Testis (tissue), 5 donors: ENCODE measurements around the gene KLHL26. TPM values are rescaled to one million over a fixed set of nuclear protein-coding genes. Genes with fewer than 3 reads are reported as not detected.
A peak's percentile ranks its signal among the peaks of the same experiment; 100 is the strongest.

Source experiments
- DNase-seq: peaks from one replicate; pipeline ENCODE4 v3.0.0-alpha.2; 2019
- H3K27ac ChIP-seq, 2 donors: fragments of 200-600 bp; sonication (generic); one replicate each; pipeline ENCODE4 v1.5.1; 2019
- H3K27me3 ChIP-seq: fragments of 200-600 bp; sonication (generic); one replicate; pipeline ENCODE4 v1.5.1; 2019
- H3K36me3 ChIP-seq: fragments of 200-600 bp; sonication (generic); one replicate; pipeline ENCODE4 v1.5.1; 2017; ENCODE audit warnings: low read depth; ENCODE audit errors: missing control alignments
- H3K4me1 ChIP-seq: fragments of 200-600 bp; sonication (generic); one replicate; pipeline ENCODE4 v1.5.1; 2019
- H3K4me3 ChIP-seq, 2 donors: fragments of 200-600 bp; sonication (generic); one replicate each; pipeline ENCODE4 v1.5.1; 2017 to 2019
- H3K9me3 ChIP-seq: fragments of 200-600 bp; sonication (generic); one replicate; pipeline ENCODE4 v1.5.1; 2017
- POLR2A ChIP-seq: fragments of 450-650 bp; IDR thresholded peaks from one replicate; pipeline ENCODE4 v1.6.1; 2017; ENCODE audit warnings: antibody characterized with exemption, mild to moderate bottlenecking, moderate library complexity
- WGBS, 2 donors: methylation state at CpG; one replicate each; pipeline ENCODE4 v1.1.5; 2018; 5-methylcytosine and 5-hydroxymethylcytosine counted together
- intact Hi-C: fragments of 100-400 bp; cut with DNase I; formaldehyde crosslinking; loops from one replicate; pipeline ENCODE4 v1.15.1; 2023; ENCODE audit warnings: low total_unique reads
- long read RNA-seq, 2 donors: transcript quantifications; one replicate each; lab custom pipeline, GENCODE V29; 2026
- polyA plus RNA-seq: library from polyadenylated mRNA; stranded (reverse); fragments of 350-450 nt; fragmentation: Illumina TruSeq; extraction: RNeasy Lipid Tissue Mini Kit (QIAGEN cat#74804); gene quantifications from one replicate; pipeline ENCODE4 v1.2.3, GENCODE V29; 2014; ENCODE audit warnings: low read depth, low replicate concordance; ENCODE audit not compliant: insufficient read depth
- total RNA-seq, 2 donors: library from RNA; depleted of rRNA; stranded (reverse); fragments of >200 nt; gene quantifications; one replicate each; pipeline ENCODE4 v1.2.3, GENCODE V29; 2016
- TF ChIP-seq, protein P1 (sequence below), 3 experiments: fragments of 450-650 bp in 2 of 3; fragments of 200-600 bp in 1 of 3; sonication (generic) in 1 of 3; IDR thresholded peaks; one replicate each; pipeline ENCODE4 v1.5.1; 2016 to 2019; ENCODE audit warnings: antibody characterized with exemption in 3 of 3, mild to moderate bottlenecking in 2 of 3, moderate library complexity in 1 of 3

KLHL26 gene, protein sequence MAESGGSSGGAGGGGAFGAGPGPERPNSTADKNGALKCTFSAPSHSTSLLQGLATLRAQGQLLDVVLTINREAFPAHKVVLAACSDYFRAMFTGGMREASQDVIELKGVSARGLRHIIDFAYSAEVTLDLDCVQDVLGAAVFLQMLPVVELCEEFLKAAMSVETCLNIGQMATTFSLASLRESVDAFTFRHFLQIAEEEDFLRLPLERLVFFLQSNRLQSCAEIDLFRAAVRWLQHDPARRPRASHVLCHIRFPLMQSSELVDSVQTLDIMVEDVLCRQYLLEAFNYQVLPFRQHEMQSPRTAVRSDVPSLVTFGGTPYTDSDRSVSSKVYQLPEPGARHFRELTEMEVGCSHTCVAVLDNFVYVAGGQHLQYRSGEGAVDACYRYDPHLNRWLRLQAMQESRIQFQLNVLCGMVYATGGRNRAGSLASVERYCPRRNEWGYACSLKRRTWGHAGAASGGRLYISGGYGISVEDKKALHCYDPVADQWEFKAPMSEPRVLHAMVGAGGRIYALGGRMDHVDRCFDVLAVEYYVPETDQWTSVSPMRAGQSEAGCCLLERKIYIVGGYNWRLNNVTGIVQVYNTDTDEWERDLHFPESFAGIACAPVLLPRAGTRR
- total RNA-seq (10 to 100 TPM; 16.5 to 32.3 TPM), polyA plus RNA-seq (10.6 TPM)
- long read RNA-seq, donor 1, full-length matches to known transcripts = 5 of 5 reads
- long read RNA-seq, donor 1, partial matches to known transcripts = 0 of 5 reads
- long read RNA-seq, donor 1, other reads (novel, unspliced or antisense) = 0 of 5 reads
- long read RNA-seq, donor 2, full-length matches to known transcripts = 3 of 3 reads
- long read RNA-seq, donor 2, partial matches to known transcripts = 0 of 3 reads
- long read RNA-seq, donor 2, other reads (novel, unspliced or antisense) = 0 of 3 reads

DNA sequence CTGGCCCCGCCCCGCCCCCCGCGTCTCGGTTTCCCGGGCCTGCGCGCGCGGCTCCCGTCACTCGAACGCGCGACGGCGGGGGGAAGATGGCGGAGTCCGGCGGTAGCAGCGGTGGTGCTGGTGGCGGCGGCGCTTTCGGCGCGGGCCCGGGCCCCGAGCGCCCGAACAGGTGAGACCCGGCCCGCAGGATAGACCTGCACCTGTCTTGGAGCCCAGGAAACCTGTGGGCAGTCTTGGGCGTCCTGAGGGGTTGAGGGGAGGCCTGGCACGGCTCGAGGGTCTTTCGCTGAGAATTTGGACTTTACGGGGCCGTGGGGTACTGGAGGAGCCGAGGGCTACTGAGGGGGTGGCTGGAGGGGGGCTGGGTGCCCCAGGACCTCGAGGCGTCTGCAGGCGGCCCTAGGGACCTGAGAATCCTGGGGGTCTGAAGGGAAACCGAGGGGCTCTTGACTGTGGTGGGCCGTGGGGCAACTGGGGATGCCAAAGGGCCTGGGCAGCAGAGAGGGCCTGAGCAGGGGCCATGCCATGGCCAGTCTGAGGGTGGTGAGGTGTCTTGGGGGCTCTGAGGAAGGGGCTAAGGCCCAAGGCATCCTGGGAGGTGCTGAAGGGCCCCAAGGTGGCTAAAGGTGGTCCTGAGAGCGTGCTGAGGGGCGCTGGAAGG, at the start of gene KLHL26:
KLHL26 (plus strand) TSS at position 60 of the 661 bp plus-strand sequence; CDS start at position 87, 27 bp downstream.
- DNase-seq = no peak
- peaks cover 6% of the 10 kb centered on the region for H3K4me1 ChIP-seq
- intact Hi-C loops = no loop called here
- H3K27ac ChIP-seq = peak within 1 kb of the TSS; percentile 40 to 82
- WGBS, 2 donors = 8 to 21% methylated on average over 21 to 47 of the region's 47 CpGs
- TF ChIP-seq POLR2A = no peak
- TF ChIP-seq, protein P1, sequence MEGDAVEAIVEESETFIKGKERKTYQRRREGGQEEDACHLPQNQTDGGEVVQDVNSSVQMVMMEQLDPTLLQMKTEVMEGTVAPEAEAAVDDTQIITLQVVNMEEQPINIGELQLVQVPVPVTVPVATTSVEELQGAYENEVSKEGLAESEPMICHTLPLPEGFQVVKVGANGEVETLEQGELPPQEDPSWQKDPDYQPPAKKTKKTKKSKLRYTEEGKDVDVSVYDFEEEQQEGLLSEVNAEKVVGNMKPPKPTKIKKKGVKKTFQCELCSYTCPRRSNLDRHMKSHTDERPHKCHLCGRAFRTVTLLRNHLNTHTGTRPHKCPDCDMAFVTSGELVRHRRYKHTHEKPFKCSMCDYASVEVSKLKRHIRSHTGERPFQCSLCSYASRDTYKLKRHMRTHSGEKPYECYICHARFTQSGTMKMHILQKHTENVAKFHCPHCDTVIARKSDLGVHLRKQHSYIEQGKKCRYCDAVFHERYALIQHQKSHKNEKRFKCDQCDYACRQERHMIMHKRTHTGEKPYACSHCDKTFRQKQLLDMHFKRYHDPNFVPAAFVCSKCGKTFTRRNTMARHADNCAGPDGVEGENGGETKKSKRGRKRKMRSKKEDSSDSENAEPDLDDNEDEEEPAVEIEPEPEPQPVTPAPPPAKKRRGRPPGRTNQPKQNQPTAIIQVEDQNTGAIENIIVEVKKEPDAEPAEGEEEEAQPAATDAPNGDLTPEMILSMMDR (IDR thresholded peaks at IDR 0.05) = no peak
- H3K4me3 ChIP-seq = peak within 1 kb of the TSS; percentile 74 to 75
- H3K9me3 ChIP-seq = no peaks in the 10 kb centered on the region
- H3K27me3 ChIP-seq = no peaks in the 10 kb centered on the region
- H3K36me3 ChIP-seq = no peaks in the 10 kb centered on the region

DNA sequence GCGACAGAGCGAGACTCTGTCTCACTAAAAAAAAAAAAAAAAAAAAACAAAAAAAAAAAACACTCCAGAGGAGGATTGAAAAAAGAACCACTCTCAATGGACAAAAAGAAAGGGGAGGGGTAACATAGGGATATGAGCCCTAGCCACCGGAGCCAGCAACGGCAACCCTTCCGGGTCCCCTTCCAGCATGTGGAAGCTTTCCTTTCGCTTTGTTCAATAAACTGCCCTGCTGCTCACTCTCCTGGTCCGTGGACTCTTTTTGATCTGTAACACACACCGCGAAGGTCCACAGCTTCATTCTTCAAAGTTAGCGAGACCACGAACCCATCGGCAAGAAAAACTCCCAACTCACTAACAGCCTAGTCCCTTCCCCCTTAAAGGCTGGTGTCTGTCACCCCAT, 49.3 kb upstream of the KLHL26 start:
- 51 to 84% methylated on average over 11 to 12 of the region's 12 CpGs for WGBS, 2 donors
- no peak for TF ChIP-seq POLR2A
- TF ChIP-seq, protein P1 (IDR thresholded peaks at IDR 0.05) = no peak
- intact Hi-C loops = no loop called here
- peaks cover 13% of the 10 kb centered on the region for H3K4me1 ChIP-seq
- DNase-seq = no peak
- no peak overlapping the region for H3K4me3 ChIP-seq
- no peaks in the 10 kb centered on the region for H3K9me3 ChIP-seq
- H3K27ac ChIP-seq = no peak overlapping the region
- no peaks in the 10 kb centered on the region for H3K27me3 ChIP-seq
- H3K36me3 ChIP-seq = no peaks in the 10 kb centered on the region

DNA sequence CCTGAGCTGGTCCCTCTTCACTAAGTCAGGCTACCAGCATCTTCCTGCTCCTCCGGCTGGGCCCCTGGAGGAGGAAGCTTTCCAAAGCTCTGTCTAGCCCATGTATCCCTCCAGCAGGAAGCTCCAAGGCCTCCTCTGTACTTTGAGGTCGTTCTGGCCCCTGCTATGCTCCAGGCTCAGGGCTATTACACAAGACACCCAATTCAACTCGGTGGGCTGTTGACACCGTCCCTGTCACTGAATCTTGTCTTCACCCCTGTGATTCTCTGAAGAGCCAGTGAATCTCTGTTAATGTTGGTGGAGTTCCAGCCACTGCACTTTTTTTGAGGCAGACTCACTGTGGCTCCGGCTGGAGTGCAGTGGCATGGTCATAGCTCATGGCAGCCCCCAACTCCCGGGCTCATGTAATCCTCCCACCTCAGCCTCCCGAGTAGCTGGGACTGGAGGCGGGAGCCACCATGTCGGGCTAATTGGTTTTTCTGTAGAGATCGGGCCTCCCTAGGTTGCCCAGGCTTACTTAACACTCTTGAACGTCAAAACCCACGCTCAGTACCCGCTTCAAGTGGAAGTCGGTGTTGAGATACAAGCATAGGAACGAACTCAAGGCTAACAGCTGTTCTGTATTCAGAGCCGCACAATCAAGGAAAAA, 48.7 kb upstream of the KLHL26 start:
- 5 to 15% methylated on average over 7 to 16 of the region's 16 CpGs for WGBS, 2 donors
- H3K27ac ChIP-seq = peak overlapping the region in 1 of 2 donors; percentile 76
- no peaks in the 10 kb centered on the region for H3K27me3 ChIP-seq
- TF ChIP-seq, protein P1 (IDR thresholded peaks at IDR 0.05) = no peak
- H3K4me3 ChIP-seq = peak overlapping the region; percentile 74 to 75
- H3K36me3 ChIP-seq = no peaks in the 10 kb centered on the region
- intact Hi-C loops = no loop called here
- H3K4me1 ChIP-seq = peaks cover 13% of the 10 kb centered on the region
- H3K9me3 ChIP-seq = no peaks in the 10 kb centered on the region
- no peak for DNase-seq

DNA sequence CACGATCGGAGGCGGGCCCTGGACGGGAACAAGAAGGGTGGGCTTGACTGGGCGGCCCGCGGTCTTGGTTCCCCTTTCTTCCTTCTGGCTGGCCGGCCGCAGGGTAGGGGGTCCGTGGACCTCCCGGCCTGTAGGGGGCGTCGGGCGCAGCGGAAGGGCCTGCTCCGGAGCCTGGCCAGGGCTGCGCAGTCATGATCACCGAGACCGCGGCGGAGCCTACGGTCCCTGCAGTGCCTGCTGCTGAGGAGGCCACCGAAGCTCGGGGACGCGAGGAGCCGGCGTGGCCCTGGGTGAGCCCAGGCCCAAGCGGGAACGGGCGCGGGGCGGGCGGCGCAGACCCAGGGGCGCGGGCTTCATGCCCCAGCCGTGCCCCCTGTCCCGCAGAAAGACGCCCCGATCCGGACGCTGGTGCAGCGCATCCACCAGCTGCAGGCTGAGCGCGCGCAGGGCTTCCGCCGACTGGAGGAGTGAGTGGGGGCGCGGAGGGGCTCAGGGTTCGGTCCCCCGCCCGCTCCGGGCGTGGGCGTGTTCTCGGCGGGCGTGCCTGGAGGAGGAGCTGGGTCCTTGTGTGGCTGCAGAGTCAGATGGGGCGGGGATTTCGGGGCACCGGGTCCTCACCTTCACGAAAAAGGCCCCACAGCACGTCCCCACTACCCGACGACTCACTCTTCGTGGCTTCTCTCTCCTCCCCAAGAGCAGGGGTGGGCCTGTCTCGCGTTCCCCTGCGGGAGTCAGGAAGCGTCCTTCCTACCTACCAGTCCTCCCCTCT, 48.0 kb upstream of the KLHL26 start, which contains the start of gene REX1BD:
REX1BD (plus strand) TSS at position 188 of the 769 bp plus-strand sequence; CDS start at position 192, 4 bp downstream.
- WGBS, 2 donors = 0% methylated on average over 12 to 70 of the region's 72 CpGs
- Histone ChIP-seq H3K9me3 (no peaks in the 10 kb centered on the region), H3K27ac (peak within 1 kb of the TSS; percentile 35 to 76), H3K27me3 (no peaks in the 10 kb centered on the region), H3K36me3 (no peaks in the 10 kb centered on the region), H3K4me1 (peaks cover 14% of the 10 kb centered on the region), H3K4me3 (peak within 1 kb of the TSS; percentile 74 to 75)
- peak; percentile 85 for DNase-seq
- intact Hi-C loops = no loop called here
- TF ChIP-seq, protein P1 (IDR thresholded peaks at IDR 0.05) = peak; percentile 82 to 88 (median 85)
- TF ChIP-seq POLR2A = no peak
